ENCODE results near the gene ADAP1.

The ADAP1 gene

GRCh38 chr7:882336-883035 is 72.0 kb downstream of the ADAP1 start:
- no peaks in the 10 kb centered on the region for H3K4me1 ChIP-seq
- TF ChIP-seq CTCF (IDR thresholded peaks at IDR 0.05; ENCODE audit: low read depth, low read length) = no peak
- DNase-seq = no peak
- H3K36me3 ChIP-seq = peaks cover 37% of the 10 kb centered on the region
- H3K4me3 ChIP-seq (ENCODE audit: low read depth, low read length) = no peak overlapping the region
- no peaks in the 10 kb centered on the region for H3K27me3 ChIP-seq
- no peaks in the 10 kb centered on the region for H3K9me3 ChIP-seq

GRCh38 chr7:881441-882234 is 72.8 kb downstream of the ADAP1 start:
- no peak for DNase-seq
- no peaks in the 10 kb centered on the region for H3K9me3 ChIP-seq
- TF ChIP-seq CTCF (IDR thresholded peaks at IDR 0.05; ENCODE audit: low read depth, low read length) = no peak
- H3K4me1 ChIP-seq = no peaks in the 10 kb centered on the region
- no peaks in the 10 kb centered on the region for H3K27me3 ChIP-seq
- no peak overlapping the region for H3K4me3 ChIP-seq (ENCODE audit: low read depth, low read length)
- H3K36me3 ChIP-seq = peaks cover 28% of the 10 kb centered on the region

- H3K4me3 ChIP-seq (ENCODE audit: low read depth, low read length) = no peak overlapping the region
- no peaks in the 10 kb centered on the region for H3K27me3 ChIP-seq
- DNase-seq = no peak
- TF ChIP-seq CTCF (IDR thresholded peaks at IDR 0.05; ENCODE audit: low read depth, low read length) = no peak
- peaks cover 26% of the 10 kb centered on the region for H3K36me3 ChIP-seq
- H3K4me1 ChIP-seq = no peaks in the 10 kb centered on the region
- H3K9me3 ChIP-seq = no peaks in the 10 kb centered on the region
Measured at GRCh38 chr7:880450-880849, 74.0 kb downstream of the ADAP1 start.

- Histone ChIP-seq H3K4me1 (no peaks in the 10 kb centered on the region), H3K36me3 (peaks cover 32% of the 10 kb centered on the region), H3K9me3 (no peaks in the 10 kb centered on the region), H3K27me3 (no peaks in the 10 kb centered on the region), H3K4me3 (ENCODE audit: low read depth, low read length) (no peak overlapping the region)
- TF ChIP-seq CTCF (IDR thresholded peaks at IDR 0.05; ENCODE audit: low read depth, low read length) = no peak
- DNase-seq = no peak
Measured at GRCh38 chr7:879706-880105, 74.8 kb downstream of the ADAP1 start.

GRCh38 chr7:879093-879492 is 75.4 kb downstream of the ADAP1 start:
- no peaks in the 10 kb centered on the region for H3K4me1 ChIP-seq
- no peak overlapping the region for H3K4me3 ChIP-seq (ENCODE audit: low read depth, low read length)
- DNase-seq = no peak
- TF ChIP-seq CTCF (IDR thresholded peaks at IDR 0.05; ENCODE audit: low read depth, low read length) = no peak
- H3K27me3 ChIP-seq = no peaks in the 10 kb centered on the region
- no peaks in the 10 kb centered on the region for H3K9me3 ChIP-seq
- H3K36me3 ChIP-seq = peaks cover 32% of the 10 kb centered on the region
